Mesenchymal stem cell (in vitro differentiated cells and primary cell): Measurements from ENCODE around the gene NUCKS1. TPM values are rescaled to one million over a fixed set of nuclear protein-coding genes. Genes with fewer than 3 reads are reported as not detected.

ENCODE experiments used
- DNase-seq: peaks from one replicate; pipeline ENCODE4 v3.0.0-alpha.2; 2013
- H2AFZ ChIP-seq: one replicate; pipeline ENCODE4 v1.6.1; 2013; ENCODE audit warnings: low read depth, mild to moderate bottlenecking, control low read depth, inconsistent platforms, low read length, moderate library complexity
- H2AK5ac ChIP-seq: 2 replicates; pipeline ENCODE4 v1.6.1; 2013; ENCODE audit warnings: low read length, moderate library complexity, mild to moderate bottlenecking, inconsistent platforms; ENCODE audit not compliant: severe bottlenecking
- H2BK120ac ChIP-seq: one replicate; pipeline ENCODE4 v1.6.1; 2013; ENCODE audit warnings: low read depth, mild to moderate bottlenecking, inconsistent platforms, low read length, moderate library complexity
- H2BK12ac ChIP-seq, 2 experiments: one replicate each; pipeline ENCODE4 v1.6.1; 2013; ENCODE audit warnings: inconsistent platforms in 2 of 2, low read length in 2 of 2, mild to moderate bottlenecking in 2 of 2, moderate library complexity in 2 of 2, control low read depth in 1 of 2
- H2BK15ac ChIP-seq: one replicate; pipeline ENCODE4 v1.6.1; 2013; ENCODE audit warnings: mild to moderate bottlenecking, low read depth, inconsistent platforms; ENCODE audit not compliant: poor library complexity, severe bottlenecking
- H2BK5ac ChIP-seq: 2 replicates; pipeline ENCODE4 v1.6.1; 2013; ENCODE audit warnings: low read depth, mild to moderate bottlenecking, low read length, control low read depth, inconsistent platforms; ENCODE audit not compliant: poor library complexity, severe bottlenecking
- H3K14ac ChIP-seq, 2 experiments: one replicate each; pipeline ENCODE4 v1.6.1; 2013; ENCODE audit warnings: inconsistent platforms in 2 of 2, low read length in 2 of 2, control low read depth in 1 of 2, mild to moderate bottlenecking in 1 of 2, moderate library complexity in 1 of 2
- H3K18ac ChIP-seq, 2 experiments: one replicate each; pipeline ENCODE4 v1.6.1; 2013; ENCODE audit warnings: inconsistent platforms in 2 of 2, low read length in 2 of 2, control low read depth in 1 of 2, low read depth in 1 of 2, mild to moderate bottlenecking in 1 of 2
- H3K23ac ChIP-seq, 2 experiments: one replicate each; pipeline ENCODE4 v1.6.1; 2013; ENCODE audit warnings: inconsistent platforms in 2 of 2, low read length in 2 of 2, mild to moderate bottlenecking in 2 of 2, moderate library complexity in 2 of 2, control low read depth in 1 of 2
- H3K27ac ChIP-seq: 2 replicates; pipeline ENCODE4 v1.5.1; 2013; ENCODE audit warnings: mild to moderate bottlenecking, moderate library complexity, low read length, control low read depth, inconsistent platforms; ENCODE audit not compliant: poor library complexity, severe bottlenecking
- H3K27me3 ChIP-seq, 2 experiments: 2 replicates each; pipeline versions ENCODE4 v1.6.1 to v1.7.0; 2013; ENCODE audit warnings: low read length in 2 of 2, mild to moderate bottlenecking in 2 of 2, moderate library complexity in 2 of 2, control low read depth in 1 of 2, inconsistent platforms in 1 of 2; ENCODE audit not compliant: control insufficient read depth in 1 of 2, insufficient read depth in 1 of 2
- H3K36me3 ChIP-seq, 2 experiments: 2 replicates each; pipeline versions ENCODE4 v1.6.1 to v1.7.0; 2013; ENCODE audit warnings: low read length in 2 of 2, control low read depth in 1 of 2, inconsistent platforms in 1 of 2, low read depth in 1 of 2, mild to moderate bottlenecking in 1 of 2; ENCODE audit not compliant: insufficient read depth in 2 of 2, control insufficient read depth in 1 of 2
- H3K4ac ChIP-seq, 2 experiments: one replicate each; pipeline ENCODE4 v1.6.1; 2013; ENCODE audit warnings: inconsistent platforms in 2 of 2, low read length in 2 of 2, mild to moderate bottlenecking in 2 of 2, moderate library complexity in 2 of 2, control low read depth in 1 of 2, low read depth in 1 of 2
- H3K4me1 ChIP-seq: 2 replicates; pipeline ENCODE4 v1.6.1; 2013; ENCODE audit warnings: low read depth, low read length, control low read depth; ENCODE audit not compliant: control insufficient read depth, insufficient read depth
- H3K4me2 ChIP-seq: 2 replicates; pipeline ENCODE4 v1.6.1; 2013; ENCODE audit warnings: low read length, mild to moderate bottlenecking, inconsistent platforms; ENCODE audit not compliant: poor library complexity, severe bottlenecking
- H3K4me3 ChIP-seq, 2 experiments: 2 replicates each; pipeline versions ENCODE4 v1.5.1 to v1.7.0; 2013; ENCODE audit warnings: low read length in 2 of 2, mild to moderate bottlenecking in 2 of 2, control low read depth in 1 of 2, low read depth in 1 of 2; ENCODE audit not compliant: insufficient read depth in 1 of 2
- H3K79me1 ChIP-seq: replicated peaks from 2 replicates; pipeline ENCODE4 v1.6.1; 2013; ENCODE audit warnings: mild to moderate bottlenecking, control low read depth, low read length, inconsistent platforms; ENCODE audit not compliant: poor library complexity, severe bottlenecking
- H3K9ac ChIP-seq: 2 replicates; pipeline ENCODE4 v1.7.0; 2013; ENCODE audit warnings: mild to moderate bottlenecking, low read length, moderate library complexity
- H3K9me3 ChIP-seq: 2 replicates; pipeline ENCODE4 v1.7.0; 2013; ENCODE audit warnings: mild to moderate bottlenecking, low read length; ENCODE audit not compliant: control insufficient read depth
- H4K8ac ChIP-seq: one replicate; pipeline ENCODE4 v1.6.1; 2013; ENCODE audit warnings: inconsistent platforms, mild to moderate bottlenecking, low read length, moderate library complexity
- H4K91ac ChIP-seq: one replicate; pipeline ENCODE4 v1.6.1; 2013; ENCODE audit warnings: mild to moderate bottlenecking, low read length, inconsistent platforms
- WGBS: methylation state at CpG from one replicate; pipeline ENCODE4 v1.1.7; 2013; ENCODE audit warnings: mixed read lengths; 5-methylcytosine and 5-hydroxymethylcytosine counted together
- small RNA-seq: library from polyadenylated mRNA; stranded (forward); fragments of <200 nt; extraction: miRNeasy Mini kit (QIAGEN cat#:217004); gene quantifications from one replicate; pipeline ENCODE3, GENCODE V24; 2013; ENCODE audit warnings: low read depth

Gene NUCKS1

GRCh38 chr1:205663286-205663936 is 86.6 kb downstream of the NUCKS1 start:
- Histone ChIP-seq H3K79me1 (peaks cover 23% of the 10 kb centered on the region), H3K9me3 (no peaks in the 10 kb centered on the region), H3K27me3 (peaks cover 0 to 31% of the 10 kb centered on the region in 2 experiments), H2AK5ac (no peak overlapping the region), H3K4me2 (no peak overlapping the region), H3K27ac (no peak overlapping the region), H3K9ac (no peak overlapping the region), H4K8ac (no peak overlapping the region), H3K23ac (no peak overlapping the region), H3K18ac (no peak overlapping the region), H2BK5ac (no peak overlapping the region), H2BK12ac (no peak overlapping the region), H2BK120ac (no peak overlapping the region), H4K91ac (no peak overlapping the region), H3K36me3 (peaks cover 0 to 42% of the 10 kb centered on the region in 2 experiments), H2AFZ (no peak overlapping the region), H3K4ac (no peak overlapping the region), H3K4me3 (no peak overlapping the region), H2BK15ac (no peak overlapping the region), H3K14ac (no peak overlapping the region), H3K4me1 (peaks cover 19% of the 10 kb centered on the region)
- 94% methylated on average over 18 of the region's 18 CpGs for WGBS
- no peak for DNase-seq

Small RNA genes lying within 50 kb of the gene (small RNA-seq; reads per million reads assigned to genes)
- gene RF00017: not detected
- gene RF00139: not detected
